A549 (cell line): ENCODE data around the gene NEDD4L.

Source experiments
- BHLHE40 ChIP-seq: IDR thresholded peaks from 2 replicates; pipeline ENCODE4 v1.6.1; 2012; ENCODE audit warnings: low read depth, low read length, inconsistent platforms
- CEBPB ChIP-seq, 2 experiments: fragments of >200 bp in 1 of 2; sonication (Bioruptor Twin) in 1 of 2; formaldehyde crosslinking in 1 of 2; IDR thresholded peaks; 2 replicates each; pipeline ENCODE4 v1.6.1; 2012 to 2016
- CHD4 ChIP-seq: fragments of 200-600 bp; sonication (generic); IDR thresholded peaks from 2 replicates; pipeline ENCODE4 v1.6.1; 2016; ENCODE audit warnings: antibody characterized with exemption, mild to moderate bottlenecking, borderline replicate concordance
- KDM1A ChIP-seq: fragments of 200-600 bp; sonication (generic); IDR thresholded peaks from 2 replicates; pipeline ENCODE4 v1.6.1; 2016; ENCODE audit warnings: low read depth, mild to moderate bottlenecking
- MAFK ChIP-seq: fragments of 450-650 bp; IDR thresholded peaks from 2 replicates; pipeline ENCODE4 v1.6.1; 2014; ENCODE audit not compliant: partially characterized antibody
- MAZ ChIP-seq: fragments of 150-350 bp; IDR thresholded peaks from 2 replicates; pipeline ENCODE4 v1.6.1; 2014; ENCODE audit warnings: antibody characterized with exemption, low read depth, low read length, borderline replicate concordance
- POLR2A ChIP-seq: IDR thresholded peaks from 2 replicates; pipeline ENCODE4 v1.6.1; 2012; ENCODE audit warnings: mild to moderate bottlenecking, low read length
- RCOR1 ChIP-seq: fragments of 150-350 bp; IDR thresholded peaks from 2 replicates; pipeline ENCODE4 v1.6.1; 2014; ENCODE audit warnings: antibody characterized with exemption, low read length, low read depth
- ZNF302 ChIP-seq: fragments of 250-450 bp; sonication (Bioruptor Pico); IDR thresholded peaks from 2 replicates; pipeline ENCODE4 v1.9.0; 2021; ENCODE audit warnings: inconsistent platforms, mild to moderate bottlenecking, moderate library complexity
- TF ChIP-seq, protein P1 (sequence below): fragments of >200 bp; sonication (Bioruptor Twin); formaldehyde crosslinking; IDR thresholded peaks from 3 replicates; pipeline ENCODE4 v1.5.1; 2016
- TF ChIP-seq, protein P2 (sequence below): IDR thresholded peaks from 2 replicates; pipeline ENCODE4 v1.6.1; 2012
- TF ChIP-seq, protein P3 (sequence below): fragments of 250-450 bp; sonication (Bioruptor Pico); IDR thresholded peaks from 2 replicates; pipeline ENCODE4 v1.5.0; 2021; ENCODE audit warnings: mild to moderate bottlenecking, moderate library complexity, borderline replicate concordance

DNA sequence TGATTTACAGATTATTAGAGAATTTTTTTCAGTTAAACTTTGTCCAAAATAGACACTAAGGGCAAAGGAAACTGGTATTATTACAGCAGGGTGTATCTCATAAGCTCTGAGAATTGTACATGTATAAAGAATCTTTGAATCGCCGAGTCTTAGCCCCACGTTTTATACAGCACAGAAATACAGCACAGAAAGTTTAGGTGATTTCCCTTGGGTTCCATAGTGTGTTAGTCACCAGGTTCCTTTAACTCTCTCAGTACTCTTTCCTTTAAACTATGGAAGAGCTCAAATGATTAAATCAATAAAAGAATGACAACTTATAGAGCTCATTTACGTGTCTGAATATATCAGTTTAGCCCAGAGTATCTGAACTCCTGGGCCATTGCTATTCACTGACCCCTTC lies 256.8 kb downstream of the NEDD4L start:
- TF ChIP-seq, protein P1, sequence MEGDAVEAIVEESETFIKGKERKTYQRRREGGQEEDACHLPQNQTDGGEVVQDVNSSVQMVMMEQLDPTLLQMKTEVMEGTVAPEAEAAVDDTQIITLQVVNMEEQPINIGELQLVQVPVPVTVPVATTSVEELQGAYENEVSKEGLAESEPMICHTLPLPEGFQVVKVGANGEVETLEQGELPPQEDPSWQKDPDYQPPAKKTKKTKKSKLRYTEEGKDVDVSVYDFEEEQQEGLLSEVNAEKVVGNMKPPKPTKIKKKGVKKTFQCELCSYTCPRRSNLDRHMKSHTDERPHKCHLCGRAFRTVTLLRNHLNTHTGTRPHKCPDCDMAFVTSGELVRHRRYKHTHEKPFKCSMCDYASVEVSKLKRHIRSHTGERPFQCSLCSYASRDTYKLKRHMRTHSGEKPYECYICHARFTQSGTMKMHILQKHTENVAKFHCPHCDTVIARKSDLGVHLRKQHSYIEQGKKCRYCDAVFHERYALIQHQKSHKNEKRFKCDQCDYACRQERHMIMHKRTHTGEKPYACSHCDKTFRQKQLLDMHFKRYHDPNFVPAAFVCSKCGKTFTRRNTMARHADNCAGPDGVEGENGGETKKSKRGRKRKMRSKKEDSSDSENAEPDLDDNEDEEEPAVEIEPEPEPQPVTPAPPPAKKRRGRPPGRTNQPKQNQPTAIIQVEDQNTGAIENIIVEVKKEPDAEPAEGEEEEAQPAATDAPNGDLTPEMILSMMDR, result no peak
- TF ChIP-seq MAZ (no peak), POLR2A (no peak), KDM1A (no peak), RCOR1 (no peak), CHD4 (no peak), ZNF302 (CRISPR knock-in tag) (no peak), CEBPB (IDR thresholded peaks at IDR 0.05) (no peak), BHLHE40 (no peak), MAFK (no peak)
- TF ChIP-seq, protein P2, sequence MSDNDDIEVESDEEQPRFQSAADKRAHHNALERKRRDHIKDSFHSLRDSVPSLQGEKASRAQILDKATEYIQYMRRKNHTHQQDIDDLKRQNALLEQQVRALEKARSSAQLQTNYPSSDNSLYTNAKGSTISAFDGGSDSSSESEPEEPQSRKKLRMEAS, result no peak
- TF ChIP-seq, protein P3, sequence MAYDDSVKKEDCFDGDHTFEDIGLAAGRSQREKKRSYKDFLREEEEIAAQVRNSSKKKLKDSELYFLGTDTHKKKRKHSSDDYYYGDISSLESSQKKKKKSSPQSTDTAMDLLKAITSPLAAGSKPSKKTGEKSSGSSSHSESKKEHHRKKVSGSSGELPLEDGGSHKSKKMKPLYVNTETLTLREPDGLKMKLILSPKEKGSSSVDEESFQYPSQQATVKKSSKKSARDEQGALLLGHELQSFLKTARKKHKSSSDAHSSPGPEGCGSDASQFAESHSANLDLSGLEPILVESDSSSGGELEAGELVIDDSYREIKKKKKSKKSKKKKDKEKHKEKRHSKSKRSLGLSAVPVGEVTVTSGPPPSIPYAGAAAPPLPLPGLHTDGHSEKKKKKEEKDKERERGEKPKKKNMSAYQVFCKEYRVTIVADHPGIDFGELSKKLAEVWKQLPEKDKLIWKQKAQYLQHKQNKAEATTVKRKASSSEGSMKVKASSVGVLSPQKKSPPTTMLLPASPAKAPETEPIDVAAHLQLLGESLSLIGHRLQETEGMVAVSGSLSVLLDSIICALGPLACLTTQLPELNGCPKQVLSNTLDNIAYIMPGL (CRISPR knock-in tag), result no peak
